DMS 273 treated with DMSO at 0.1 percent for 48 hours (cell line): ENCODE measurements around the gene MT1A.
A peak's percentile ranks its signal among the peaks of the same experiment; 100 is the strongest.

Experiments used
- DNase-seq: peaks from one replicate; lab custom pipeline; 2025; lab: John Stamatoyannopoulos, UW

MT1A gene

GRCh38 chr16:56679078-56679730 lies 40.7 kb downstream of the MT1A start:
- DNase-seq, result no peak

GRCh38 chr16:56679818-56680217 lies 41.4 kb downstream of the MT1A start:
- DNase-seq, result no peak

- DNase-seq, result peak; percentile 80
Observed at GRCh38 chr16:56681939-56682702, 43.7 kb downstream of the MT1A start, which contains the start of gene MT1X. Gene MT1X (plus strand): TSS chr16:56682470. CDS start chr16:56682541, 71 bp downstream.

- no peak for DNase-seq
Observed at GRCh38 chr16:56682703-56683397, 44.4 kb downstream of the MT1A start.

- no peak for DNase-seq
Observed at GRCh38 chr16:56683424-56684172, 45.1 kb downstream of the MT1A start.

GRCh38 chr16:56684256-56684925 lies 45.9 kb downstream of the MT1A start:
- no peak for DNase-seq

GRCh38 chr16:56684926-56685590 lies 46.6 kb downstream of the MT1A start:
- DNase-seq, result no peak

- DNase-seq, result no peak
Observed at GRCh38 chr16:56686758-56687157, 48.3 kb downstream of the MT1A start.

- peak; percentile 19 for DNase-seq
Observed at GRCh38 chr16:56688762-56689161, 50.3 kb downstream of the MT1A start.

- no peak for DNase-seq
Observed at GRCh38 chr16:56689171-56689570, 50.7 kb downstream of the MT1A start.
